ENCODE data around the gene PIGV.

The PIGV gene

GRCh38 chr1:26774462-26774861 is 13.3 kb upstream of the PIGV start:
- no peak for DNase-seq

- DNase-seq, result no peak
These were observed 12.1 kb upstream of the PIGV start for GRCh38 chr1:26775666-26776065.

GRCh38 chr1:26779098-26779668 is 8.6 kb upstream of the PIGV start:
- DNase-seq, result no peak

- peak; percentile 52 to 62 for DNase-seq
These were observed 7.3 kb upstream of the PIGV start for GRCh38 chr1:26780344-26780957.

GRCh38 chr1:26781206-26781825 is 6.4 kb upstream of the PIGV start:
- DNase-seq, result no peak

- no peak for DNase-seq
These were observed 5.1 kb upstream of the PIGV start for GRCh38 chr1:26782521-26783212.

- DNase-seq, result no peak
These were observed 4.1 kb upstream of the PIGV start for GRCh38 chr1:26783646-26784022.

GRCh38 chr1:26784023-26784871 is 3.5 kb upstream of the PIGV start:
- peak in 1 of 2 experiments; percentile 16 for DNase-seq

GRCh38 chr1:26784886-26785285 is 2.9 kb upstream of the PIGV start:
- no peak for DNase-seq

- no peak for DNase-seq
These were observed 1.9 kb upstream of the PIGV start for GRCh38 chr1:26785611-26786436.

GRCh38 chr1:26786437-26787380 is 1.0 kb upstream of the PIGV start:
- DNase-seq, result peak; percentile 14 to 73

GRCh38 chr1:26787381-26787705 is 407 bp upstream of the PIGV start:
- DNase-seq, result no peak

- no peak for DNase-seq
These were observed 700 bp downstream of the PIGV start for GRCh38 chr1:26788515-26788785.

GRCh38 chr1:26788836-26789611 is 1.3 kb downstream of the PIGV start:
- DNase-seq, result peak; percentile 65 to 90

- DNase-seq, result no peak
These were observed 1.8 kb downstream of the PIGV start for GRCh38 chr1:26789612-26789865.

- no peak for DNase-seq
These were observed 2.2 kb downstream of the PIGV start for GRCh38 chr1:26789931-26790330.

GRCh38 chr1:26790551-26790953 is 2.8 kb downstream of the PIGV start:
- DNase-seq, result no peak

GRCh38 chr1:26791148-26791547 is 3.4 kb downstream of the PIGV start:
- no peak for DNase-seq

- DNase-seq, result no peak
These were observed 3.9 kb downstream of the PIGV start for GRCh38 chr1:26791626-26792025.

GRCh38 chr1:26792924-26793323 is 5.2 kb downstream of the PIGV start:
- no peak for DNase-seq

- no peak for DNase-seq
These were observed 6.6 kb downstream of the PIGV start for GRCh38 chr1:26794391-26794790.

Measured in NCI-H526 (cell line).